Neural progenitor cell (in vitro differentiated cells): ENCODE measurements around the gene TRIM15.

Experiments used
- EZH2 ChIP-seq: fragments of 200-600 bp; sonication (generic); IDR thresholded peaks from 2 replicates; pipeline ENCODE4 v1.6.1; 2017; ENCODE audit warnings: antibody characterized with exemption, mild to moderate bottlenecking, moderate library complexity
- TF ChIP-seq, protein P1 (sequence below): fragments of 200-600 bp; sonication (generic); IDR thresholded peaks from 2 replicates; pipeline ENCODE4 v1.5.1; 2017; ENCODE audit warnings: antibody characterized with exemption, mild to moderate bottlenecking

DNA sequence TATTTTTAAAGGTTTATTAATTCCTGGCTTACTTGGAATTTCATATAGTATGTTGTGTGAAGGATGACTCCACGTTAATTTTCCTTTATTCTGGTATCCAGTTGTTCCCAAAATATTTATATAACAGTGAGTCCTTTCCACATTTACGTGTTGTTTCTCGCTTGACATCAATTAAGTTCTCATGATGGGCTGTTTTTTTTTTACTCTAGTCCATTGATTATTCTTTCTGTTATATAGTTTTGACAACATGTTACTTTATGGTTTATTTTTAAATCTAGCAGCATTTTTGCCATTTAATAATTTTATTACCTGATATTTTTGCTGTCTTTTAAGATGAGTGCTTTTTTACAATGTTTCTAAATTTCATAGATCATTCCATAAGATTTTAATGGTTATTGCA is 20.7 kb upstream of the TRIM15 start:
- TF ChIP-seq, protein P1, sequence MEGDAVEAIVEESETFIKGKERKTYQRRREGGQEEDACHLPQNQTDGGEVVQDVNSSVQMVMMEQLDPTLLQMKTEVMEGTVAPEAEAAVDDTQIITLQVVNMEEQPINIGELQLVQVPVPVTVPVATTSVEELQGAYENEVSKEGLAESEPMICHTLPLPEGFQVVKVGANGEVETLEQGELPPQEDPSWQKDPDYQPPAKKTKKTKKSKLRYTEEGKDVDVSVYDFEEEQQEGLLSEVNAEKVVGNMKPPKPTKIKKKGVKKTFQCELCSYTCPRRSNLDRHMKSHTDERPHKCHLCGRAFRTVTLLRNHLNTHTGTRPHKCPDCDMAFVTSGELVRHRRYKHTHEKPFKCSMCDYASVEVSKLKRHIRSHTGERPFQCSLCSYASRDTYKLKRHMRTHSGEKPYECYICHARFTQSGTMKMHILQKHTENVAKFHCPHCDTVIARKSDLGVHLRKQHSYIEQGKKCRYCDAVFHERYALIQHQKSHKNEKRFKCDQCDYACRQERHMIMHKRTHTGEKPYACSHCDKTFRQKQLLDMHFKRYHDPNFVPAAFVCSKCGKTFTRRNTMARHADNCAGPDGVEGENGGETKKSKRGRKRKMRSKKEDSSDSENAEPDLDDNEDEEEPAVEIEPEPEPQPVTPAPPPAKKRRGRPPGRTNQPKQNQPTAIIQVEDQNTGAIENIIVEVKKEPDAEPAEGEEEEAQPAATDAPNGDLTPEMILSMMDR, result no peak
- no peak for TF ChIP-seq EZH2
